Stomach (tissue), 9 donors: Measurements from ENCODE around the gene MPDU1. TPM values are rescaled to one million over a fixed set of nuclear protein-coding genes. Genes with fewer than 3 reads are reported as not detected.

ENCODE experiments used
- DNase-seq, 2 donors: peaks; one replicate each; pipeline versions ENCODE4 v3.0.0 to v3.0.0-alpha.2; 2013 to 2019
- H3K27ac ChIP-seq, 5 donors: fragments of 200-600 bp in 4 of 5; sonication (generic) in 4 of 5; one replicate each; pipeline ENCODE4 v1.5.1; 2013 to 2019; ENCODE audit warnings: mild to moderate bottlenecking in 1 of 5, moderate library complexity in 1 of 5
- H3K27me3 ChIP-seq, 3 donors: fragments of 200-600 bp; sonication (generic); one replicate each; pipeline ENCODE4 v1.5.1; 2017 to 2019; ENCODE audit warnings: mixed run types in 1 of 3
- H3K36me3 ChIP-seq, 4 donors: fragments of 200-600 bp; sonication (generic); 1 replicate in 3 of 4; 2 replicates in 1 of 4; pipeline ENCODE4 v1.5.1; 2016 to 2019
- H3K4me1 ChIP-seq, 4 donors: fragments of 200-600 bp; sonication (generic); one replicate each; pipeline ENCODE4 v1.5.1; 2016 to 2019
- H3K4me3 ChIP-seq, 4 donors: fragments of 200-600 bp; sonication (generic) in 3 of 4; one replicate each; pipeline ENCODE4 v1.5.1; 2016 to 2019; ENCODE audit warnings: mild to moderate bottlenecking in 1 of 4
- H3K9me3 ChIP-seq, 4 donors: fragments of 200-600 bp; sonication (generic); one replicate each; pipeline ENCODE4 v1.5.1; 2016 to 2019
- EP300 ChIP-seq: sonication (generic); formaldehyde crosslinking; IDR thresholded peaks from one replicate; pipeline ENCODE4 v1.6.1; 2017; ENCODE audit warnings: antibody characterized with exemption
- POLR2A ChIP-seq, 4 donors: fragments of 450-650 bp; IDR thresholded peaks; one replicate each; pipeline ENCODE4 v1.6.1; 2016; ENCODE audit warnings: antibody characterized with exemption in 4 of 4, control low read depth in 2 of 4, mild to moderate bottlenecking in 1 of 4, moderate library complexity in 1 of 4
- POLR2AphosphoS5 ChIP-seq, 3 donors: sonication (generic); formaldehyde crosslinking; IDR thresholded peaks; one replicate each; pipeline ENCODE4 v1.6.1; 2016; ENCODE audit warnings: antibody characterized with exemption in 3 of 3
- WGBS, 5 donors: extraction: QIAGEN DNeasy Blood & Tissue Kit in 3 of 5; methylation state at CpG; one replicate each; pipeline versions ENCODE4 v1.1.5 to v1.1.7; 2013 to 2018; 5-methylcytosine and 5-hydroxymethylcytosine counted together
- intact Hi-C: fragments of 100-400 bp; cut with DNase I; formaldehyde crosslinking; loops from one replicate; pipeline ENCODE4 v1.15.1; 2023; ENCODE audit warnings: low total_unique reads
- polyA plus RNA-seq, 3 donors: library from polyadenylated mRNA; stranded (reverse); fragments of 200-250 nt; gene quantifications; one replicate each; pipeline ENCODE4 v1.2.3, GENCODE V29; 2013
- total RNA-seq, 5 donors: library from RNA; depleted of rRNA; stranded (reverse); fragments of >200 nt; gene quantifications; one replicate each; pipeline versions ENCODE4 v1.1.0 to v1.2.3, GENCODE V29; 2014 to 2016
- TF ChIP-seq, protein P1 (sequence below), 7 experiments: fragments of 450-650 bp in 4 of 7; fragments of 200-600 bp in 3 of 7; sonication (generic) in 3 of 7; IDR thresholded peaks; one replicate each; pipeline ENCODE4 v1.5.1; 2016 to 2019; ENCODE audit warnings: antibody characterized with exemption in 7 of 7, control low read depth in 2 of 7, mild to moderate bottlenecking in 1 of 7
- donor health status: healthy with polysubstance abuse.
- donor health status: Bipolar disorder and iron deficiency.
- donor health status: healthy.

The MPDU1 gene
- total and polyA plus RNA-seq, 8 donors, result 27.2 to 188 (median 68.3) TPM

DNA sequence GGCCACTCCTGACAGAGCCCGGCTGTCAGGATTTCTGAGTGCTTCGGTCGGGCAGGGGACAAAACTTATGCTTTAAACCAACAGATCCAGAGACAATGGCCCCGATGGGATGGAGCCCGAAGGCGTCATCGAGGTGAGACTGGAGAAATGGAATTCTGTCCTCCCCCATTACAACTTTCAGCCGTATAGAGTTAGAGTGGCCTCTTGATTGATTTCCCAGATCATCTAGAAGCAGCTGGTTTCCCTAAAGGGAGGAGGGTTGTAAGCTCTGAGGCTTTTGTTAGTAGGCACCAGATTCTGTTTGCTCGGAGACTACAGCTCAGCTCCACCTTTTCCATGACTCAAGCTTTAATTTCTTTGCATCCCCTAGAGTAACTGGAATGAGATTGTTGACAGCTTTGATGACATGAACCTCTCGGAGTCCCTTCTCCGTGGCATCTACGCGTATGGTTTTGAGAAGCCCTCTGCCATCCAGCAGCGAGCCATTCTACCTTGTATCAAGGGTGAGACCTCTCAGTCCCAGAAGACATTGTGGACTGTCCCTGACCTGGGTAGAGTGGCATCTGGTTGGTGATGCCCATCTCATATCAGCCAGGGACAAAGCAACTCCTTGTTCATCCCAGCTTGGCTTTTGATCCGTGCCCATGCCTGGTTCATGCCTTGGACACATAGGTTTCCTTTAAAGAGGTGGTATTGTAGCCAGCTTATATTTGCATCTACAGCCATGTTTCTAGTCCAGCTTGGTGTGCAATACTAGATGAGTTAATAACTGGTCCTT, 9.3 kb upstream of the MPDU1 start:
- H3K4me1 ChIP-seq, result peaks cover 39 to 69% (median 53%) of the 10 kb centered on the region in 4 donors
- H3K4me3 ChIP-seq, result peak overlapping the region; percentile 94 to 100 (median 99)
- intact Hi-C loops, result no loop called here
- 11 to 25% (median 16%) methylated on average over 14 to 15 of the region's 15 CpGs for WGBS, 5 donors
- TF ChIP-seq POLR2AphosphoS5 (IDR thresholded peaks at IDR 0.05), result peak in 1 of 3 donors; percentile 7
- no peak for TF ChIP-seq POLR2A (IDR thresholded peaks at IDR 0.05)
- H3K9me3 ChIP-seq, result no peaks in the 10 kb centered on the region
- no peaks in the 10 kb centered on the region for H3K27me3 ChIP-seq
- DNase-seq, result no peak
- peaks cover 55 to 81% (median 75%) of the 10 kb centered on the region in 4 donors for H3K36me3 ChIP-seq
- peak overlapping the region; percentile 97 to 100 (median 99) for H3K27ac ChIP-seq

GRCh38 chr17:7575481-7575883, 8.2 kb upstream of the MPDU1 start:
- no peak for DNase-seq
- Histone ChIP-seq H3K4me3 (peak overlapping the region in 2 of 4 donors; percentile 94 to 98), H3K36me3 (peaks cover 55 to 71% (median 64%) of the 10 kb centered on the region in 4 donors), H3K27ac (peak overlapping the region in 4 of 5 donors; percentile 28 to 99 (median 76)), H3K9me3 (no peaks in the 10 kb centered on the region), H3K4me1 (peaks cover 48 to 80% (median 64%) of the 10 kb centered on the region in 4 donors), H3K27me3 (no peaks in the 10 kb centered on the region)
- intact Hi-C loops, result no loop called here
- TF ChIP-seq POLR2A (IDR thresholded peaks at IDR 0.05), result no peak
- no peak for TF ChIP-seq EP300
- TF ChIP-seq, protein P1, sequence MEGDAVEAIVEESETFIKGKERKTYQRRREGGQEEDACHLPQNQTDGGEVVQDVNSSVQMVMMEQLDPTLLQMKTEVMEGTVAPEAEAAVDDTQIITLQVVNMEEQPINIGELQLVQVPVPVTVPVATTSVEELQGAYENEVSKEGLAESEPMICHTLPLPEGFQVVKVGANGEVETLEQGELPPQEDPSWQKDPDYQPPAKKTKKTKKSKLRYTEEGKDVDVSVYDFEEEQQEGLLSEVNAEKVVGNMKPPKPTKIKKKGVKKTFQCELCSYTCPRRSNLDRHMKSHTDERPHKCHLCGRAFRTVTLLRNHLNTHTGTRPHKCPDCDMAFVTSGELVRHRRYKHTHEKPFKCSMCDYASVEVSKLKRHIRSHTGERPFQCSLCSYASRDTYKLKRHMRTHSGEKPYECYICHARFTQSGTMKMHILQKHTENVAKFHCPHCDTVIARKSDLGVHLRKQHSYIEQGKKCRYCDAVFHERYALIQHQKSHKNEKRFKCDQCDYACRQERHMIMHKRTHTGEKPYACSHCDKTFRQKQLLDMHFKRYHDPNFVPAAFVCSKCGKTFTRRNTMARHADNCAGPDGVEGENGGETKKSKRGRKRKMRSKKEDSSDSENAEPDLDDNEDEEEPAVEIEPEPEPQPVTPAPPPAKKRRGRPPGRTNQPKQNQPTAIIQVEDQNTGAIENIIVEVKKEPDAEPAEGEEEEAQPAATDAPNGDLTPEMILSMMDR (IDR thresholded peaks at IDR 0.05), result no peak
- 43 to 64% (median 59%) methylated on average over 1 of the region's 1 CpG for WGBS, 5 donors

GRCh38 chr17:7575959-7576358, 7.7 kb upstream of the MPDU1 start:
- TF ChIP-seq EP300 (no peak), POLR2A (IDR thresholded peaks at IDR 0.05) (no peak), POLR2AphosphoS5 (IDR thresholded peaks at IDR 0.05) (no peak)
- TF ChIP-seq, protein P1 (IDR thresholded peaks at IDR 0.05), result no peak
- no peaks in the 10 kb centered on the region for H3K27me3 ChIP-seq
- 57 to 69% (median 63%) methylated on average over 7 of the region's 7 CpGs for WGBS, 5 donors
- H3K9me3 ChIP-seq, result no peaks in the 10 kb centered on the region
- peak overlapping the region in 4 of 5 donors; percentile 28 to 99 (median 76) for H3K27ac ChIP-seq
- H3K4me1 ChIP-seq, result peaks cover 53 to 85% (median 69%) of the 10 kb centered on the region in 4 donors
- peaks cover 51 to 71% (median 61%) of the 10 kb centered on the region in 4 donors for H3K36me3 ChIP-seq
- intact Hi-C loops, result no loop called here
- no peak for DNase-seq
- peak overlapping the region in 2 of 4 donors; percentile 94 to 98 for H3K4me3 ChIP-seq

GRCh38 chr17:7576432-7576937, 7.2 kb upstream of the MPDU1 start:
- no peak for TF ChIP-seq POLR2A (IDR thresholded peaks at IDR 0.05)
- no peak for TF ChIP-seq EP300
- TF ChIP-seq POLR2AphosphoS5 (IDR thresholded peaks at IDR 0.05), result no peak
- TF ChIP-seq, protein P1 (IDR thresholded peaks at IDR 0.05), result no peak
- Histone ChIP-seq H3K9me3 (no peaks in the 10 kb centered on the region), H3K36me3 (peaks cover 51 to 67% (median 57%) of the 10 kb centered on the region in 4 donors), H3K4me1 (peaks cover 57 to 85% (median 73%) of the 10 kb centered on the region in 4 donors), H3K4me3 (peak overlapping the region in 2 of 4 donors; percentile 94 to 98), H3K27me3 (no peaks in the 10 kb centered on the region), H3K27ac (peak overlapping the region in 3 of 5 donors; percentile 28 to 94 (median 54))
- DNase-seq, result no peak
- intact Hi-C loops, result no loop called here
- 76 to 83% (median 80%) methylated on average over 14 of the region's 14 CpGs for WGBS, 5 donors
